Loucy (cell line): ENCODE measurements around the gene CEP85L.
"Not testable (repeated sequence)": the region's sequence is repeated elsewhere in the genome, so short reads cannot be mapped to it uniquely, and the experiment has no call there.

Experiments
- H2AFZ ChIP-seq: fragments of 200-600 bp; sonication (generic); 2 replicates; pipeline ENCODE4 v1.6.0; 2016; ENCODE audit warnings: antibody characterized with exemption, mild to moderate bottlenecking, low read length, moderate library complexity
- H3F3A ChIP-seq: fragments of 200-600 bp; 2 replicates; pipeline ENCODE4 v1.6.0; 2016; ENCODE audit warnings: antibody characterized with exemption, low read depth, mild to moderate bottlenecking
- H3K27me3 ChIP-seq: fragments of 200-600 bp; sonication (generic); 2 replicates; pipeline ENCODE4 v1.6.1; 2014; ENCODE audit warnings: low read length, mild to moderate bottlenecking; ENCODE audit not compliant: insufficient read depth, poor library complexity, severe bottlenecking
- H3K36me3 ChIP-seq: fragments of 200-600 bp; sonication (generic); 2 replicates; pipeline ENCODE4 v1.6.1; 2016; ENCODE audit warnings: low read length; ENCODE audit not compliant: insufficient read depth
- H3K4me1 ChIP-seq: fragments of 200-600 bp; sonication (generic); 2 replicates; pipeline ENCODE4 v1.5.1; 2014; ENCODE audit warnings: low read length, mild to moderate bottlenecking; ENCODE audit not compliant: insufficient read depth, poor library complexity, severe bottlenecking
- H3K4me2 ChIP-seq: fragments of 200-600 bp; sonication (generic); 2 replicates; pipeline ENCODE4 v1.6.0; 2014; ENCODE audit warnings: antibody characterized with exemption, low read length, low read depth, mild to moderate bottlenecking; ENCODE audit not compliant: poor library complexity, severe bottlenecking
- H3K4me3 ChIP-seq: fragments of 200-600 bp; sonication (generic); 2 replicates; pipeline ENCODE4 v1.5.1; 2014; ENCODE audit warnings: low read length, mild to moderate bottlenecking, mixed read lengths; ENCODE audit not compliant: poor library complexity, severe bottlenecking
- H3K79me2 ChIP-seq: fragments of 200-600 bp; sonication (generic); 2 replicates; pipeline ENCODE4 v1.6.1; 2014; ENCODE audit warnings: low read length; ENCODE audit not compliant: insufficient read depth
- H3K9ac ChIP-seq: fragments of 200-600 bp; sonication (generic); 2 replicates; pipeline ENCODE4 v1.6.0; 2014; ENCODE audit warnings: mild to moderate bottlenecking, low read depth, low read length, moderate library complexity; ENCODE audit not compliant: poor library complexity, severe bottlenecking
- H3K9me2 ChIP-seq: fragments of 200-600 bp; sonication (generic); replicated peaks from 2 replicates; pipeline ENCODE4 v1.6.1; 2016; ENCODE audit warnings: low read depth, low read length, mixed read lengths
- H3K9me3 ChIP-seq: fragments of 200-600 bp; sonication (generic); 2 replicates; pipeline ENCODE4 v1.6.1; 2014; ENCODE audit warnings: mild to moderate bottlenecking, antibody characterized with exemption, low read length, low read depth; ENCODE audit not compliant: insufficient read depth
- H4K20me1 ChIP-seq: fragments of 200-600 bp; sonication (generic); 2 replicates; pipeline ENCODE4 v1.6.0; 2014; ENCODE audit warnings: antibody characterized with exemption, low read length, mild to moderate bottlenecking; ENCODE audit not compliant: insufficient read depth, poor library complexity, severe bottlenecking
- CTCF ChIP-seq: fragments of 200-600 bp; sonication (generic); conservative IDR thresholded peaks from 2 replicates; pipeline ENCODE4 v1.5.1; 2014; ENCODE audit warnings: mild to moderate bottlenecking, antibody characterized with exemption, low read length
- EZH2phosphoT487 ChIP-seq: fragments of 200-600 bp; IDR thresholded peaks from 2 replicates; pipeline ENCODE4 v1.6.1; 2018; ENCODE audit warnings: antibody characterized with exemption, mild to moderate bottlenecking, moderate library complexity, borderline replicate concordance

Gene CEP85L

GRCh38 chr6:118451839-118452238 is 199.6 kb downstream of the CEP85L start:
- Histone ChIP-seq H3K36me3 (no peaks in the 10 kb centered on the region), H4K20me1 (no peaks in the 10 kb centered on the region), H3K9ac (no peak overlapping the region), H3K4me3 (no peak overlapping the region), H3F3A (no peaks in the 10 kb centered on the region), H3K9me2 (no peaks in the 10 kb centered on the region), H2AFZ (no peak overlapping the region), H3K79me2 (no peaks in the 10 kb centered on the region), H3K9me3 (peaks cover 22% of the 10 kb centered on the region), H3K27me3 (no peaks in the 10 kb centered on the region), H3K4me2 (no peak overlapping the region), H3K4me1 (no peaks in the 10 kb centered on the region)
- TF ChIP-seq EZH2phosphoT487 (no peak), CTCF (no peak)

GRCh38 chr6:118444796-118445195 is 206.6 kb downstream of the CEP85L start:
- Histone ChIP-seq H3K9me3 (peaks cover 12% of the 10 kb centered on the region; the same call in 1 of the 2 replicates), H3K79me2 (no peaks in the 10 kb centered on the region), H3K4me1 (no peaks in the 10 kb centered on the region), H3K27me3 (no peaks in the 10 kb centered on the region), H2AFZ (no peak overlapping the region), H3K9ac (no peak overlapping the region), H3F3A (no peaks in the 10 kb centered on the region), H3K9me2 (no peaks in the 10 kb centered on the region), H3K4me3 (no peak overlapping the region), H3K36me3 (no peaks in the 10 kb centered on the region), H4K20me1 (no peaks in the 10 kb centered on the region), H3K4me2 (no peak overlapping the region)
- TF ChIP-seq EZH2phosphoT487 (no peak), CTCF (no peak)

GRCh38 chr6:118436482-118436881 is 214.9 kb downstream of the CEP85L start:
- Histone ChIP-seq H3K9me3 (no peaks in the 10 kb centered on the region), H3K9ac (no peak overlapping the region), H3K4me1 (no peaks in the 10 kb centered on the region), H3K4me2 (no peak overlapping the region), H3K27me3 (no peaks in the 10 kb centered on the region), H3F3A (no peaks in the 10 kb centered on the region), H3K9me2 (no peaks in the 10 kb centered on the region), H4K20me1 (no peaks in the 10 kb centered on the region), H3K36me3 (no peaks in the 10 kb centered on the region), H3K79me2 (no peaks in the 10 kb centered on the region), H2AFZ (no peak overlapping the region), H3K4me3 (no peak overlapping the region)
- TF ChIP-seq EZH2phosphoT487, result no peak

- not testable (repeated sequence) for H3K79me2 ChIP-seq, H4K20me1 ChIP-seq, H3K9ac ChIP-seq, H3F3A ChIP-seq, H2AFZ ChIP-seq, H3K4me2 ChIP-seq, H3K36me3 ChIP-seq, H3K27me3 ChIP-seq, H3K4me1 ChIP-seq, H3K9me2 ChIP-seq, H3K4me3 ChIP-seq, H3K9me3 ChIP-seq
Observed at GRCh38 chr6:118434147-118434546, 217.2 kb downstream of the CEP85L start.

- not testable (repeated sequence) for H3K27me3 ChIP-seq, H3K36me3 ChIP-seq, H2AFZ ChIP-seq, H3K4me3 ChIP-seq, H4K20me1 ChIP-seq, H3K9me2 ChIP-seq, H3F3A ChIP-seq, H3K9ac ChIP-seq, H3K9me3 ChIP-seq, H3K4me1 ChIP-seq, H3K79me2 ChIP-seq, H3K4me2 ChIP-seq
Observed at GRCh38 chr6:118421312-118421711, 230.1 kb downstream of the CEP85L start.
